Measurements from ENCODE around the gene NEGR1. TPM values are rescaled to one million over a fixed set of nuclear protein-coding genes. Genes with fewer than 3 reads are reported as not detected.

Gene NEGR1
- total RNA-seq, 2 experiments from 2014 or later = not detected

- no peak overlapping the region for H2AFZ ChIP-seq (ENCODE audit: low read length)
- no peak overlapping the region for H3K27ac ChIP-seq (ENCODE audit: low read depth, low read length, poor library complexity, severe bottlenecking)
- BruUV-seq (replicated peaks) = no TSS peak
- no peaks in the 10 kb centered on the region for H3K79me2 ChIP-seq (ENCODE audit: insufficient read depth, low read depth, low read length)
- no peaks in the 10 kb centered on the region for H3K9me3 ChIP-seq (ENCODE audit: low read length)
- H3K9me2 ChIP-seq (ENCODE audit: insufficient read depth, low read length) = no peaks in the 10 kb centered on the region
- intact Hi-C loops (cut with micrococcal nuclease; ENCODE audit: unreplicated experiment) = no loop called here
- H3K36me3 ChIP-seq (ENCODE audit: insufficient read depth, low read length) = no peaks in the 10 kb centered on the region
- TF ChIP-seq CTCF (conservative IDR thresholded peaks at IDR 0.05; ENCODE audit: low read length) = no peak
- TF ChIP-seq EZH2phosphoT487 (IDR thresholded peaks at IDR 0.05; ENCODE audit: borderline replicate concordance, low read depth, low read length) = no peak
- DNase-seq (ENCODE audit: low spot score) = no peak
- no peak overlapping the region for H3K4me2 ChIP-seq (ENCODE audit: low read length)
- CTCF ChIA-PET (ENCODE audit: unreplicated experiment) = no interaction called here
- no peaks in the 10 kb centered on the region for H3K4me1 ChIP-seq (ENCODE audit: insufficient read depth, low read length, poor library complexity, severe bottlenecking)
- POLR2A ChIA-PET = interaction anchor here (0.7 to 1.3 kb wide), 2 partner anchors 16 to 328 kb away, joined by 3 read pairs; no protein-coding TSS in a partner anchor
- no peaks in the 10 kb centered on the region for H4K20me1 ChIP-seq (ENCODE audit: insufficient read depth, low read length)
- no peak overlapping the region for H3K4me3 ChIP-seq (ENCODE audit: low read depth, low read length, poor library complexity, severe bottlenecking)
These were observed 1.7 kb upstream of the NEGR1 start for GRCh38 chr1:72284084-72284347.

GRCh38 chr1:72283307-72284083 lies 1.2 kb upstream of the NEGR1 start:
- BruUV-seq (replicated peaks) = no TSS peak
- ChIA-PET POLR2A (interaction anchor here (0.7 to 1.3 kb wide), 2 partner anchors 15 to 329 kb away, joined by 3 read pairs; no protein-coding TSS in a partner anchor), CTCF (ENCODE audit: unreplicated experiment) (no interaction called here)
- no peaks in the 10 kb centered on the region for H3K36me3 ChIP-seq (ENCODE audit: insufficient read depth, low read length)
- no peak overlapping the region for H3K4me2 ChIP-seq (ENCODE audit: low read length)
- H3K4me3 ChIP-seq (ENCODE audit: low read depth, low read length, poor library complexity, severe bottlenecking) = no peak overlapping the region
- no peaks in the 10 kb centered on the region for H3K9me2 ChIP-seq (ENCODE audit: insufficient read depth, low read length)
- H3K4me1 ChIP-seq (ENCODE audit: insufficient read depth, low read length, poor library complexity, severe bottlenecking) = no peaks in the 10 kb centered on the region
- TF ChIP-seq CTCF (conservative IDR thresholded peaks at IDR 0.05; ENCODE audit: low read length) = no peak
- no peaks in the 10 kb centered on the region for H3K9me3 ChIP-seq (ENCODE audit: low read length)
- intact Hi-C loops (cut with micrococcal nuclease; ENCODE audit: unreplicated experiment) = no loop called here
- no peak overlapping the region for H3K27ac ChIP-seq (ENCODE audit: low read depth, low read length, poor library complexity, severe bottlenecking)
- DNase-seq (ENCODE audit: low spot score) = no peak
- H4K20me1 ChIP-seq (ENCODE audit: insufficient read depth, low read length) = no peaks in the 10 kb centered on the region
- H2AFZ ChIP-seq (ENCODE audit: low read length) = no peak overlapping the region
- no peaks in the 10 kb centered on the region for H3K79me2 ChIP-seq (ENCODE audit: insufficient read depth, low read depth, low read length)

- intact Hi-C loops (cut with micrococcal nuclease; ENCODE audit: unreplicated experiment) = no loop called here
- no peaks in the 10 kb centered on the region for H3K79me2 ChIP-seq (ENCODE audit: insufficient read depth, low read depth, low read length)
- H3K9me2 ChIP-seq (ENCODE audit: insufficient read depth, low read length) = no peaks in the 10 kb centered on the region
- no TSS peak for BruUV-seq (replicated peaks)
- H3K27ac ChIP-seq (ENCODE audit: low read depth, low read length, poor library complexity, severe bottlenecking) = no peak overlapping the region
- no peaks in the 10 kb centered on the region for H4K20me1 ChIP-seq (ENCODE audit: insufficient read depth, low read length)
- no peak for DNase-seq (ENCODE audit: low spot score)
- no peak overlapping the region for H3K4me2 ChIP-seq (ENCODE audit: low read length)
- no peak overlapping the region for H2AFZ ChIP-seq (ENCODE audit: low read length)
- ChIA-PET CTCF (ENCODE audit: unreplicated experiment) (no interaction called here), POLR2A (no interaction called here)
- no peak for TF ChIP-seq EZH2phosphoT487 (IDR thresholded peaks at IDR 0.05; ENCODE audit: borderline replicate concordance, low read depth, low read length)
- no peak for TF ChIP-seq CTCF (conservative IDR thresholded peaks at IDR 0.05; ENCODE audit: low read length)
- no peaks in the 10 kb centered on the region for H3K9me3 ChIP-seq (ENCODE audit: low read length)
- H3K4me3 ChIP-seq (ENCODE audit: low read depth, low read length, poor library complexity, severe bottlenecking) = no peak overlapping the region
- no peaks in the 10 kb centered on the region for H3K36me3 ChIP-seq (ENCODE audit: insufficient read depth, low read length)
- H3K4me1 ChIP-seq (ENCODE audit: insufficient read depth, low read length, poor library complexity, severe bottlenecking) = no peaks in the 10 kb centered on the region
These were observed 625 bp upstream of the NEGR1 start for GRCh38 chr1:72283022-72283306.

Data from OCI-LY7 (cell line).